BE2C (cell line): ENCODE results near the gene ART5.

ENCODE experiments used
- DNase-seq: peaks from one replicate; pipeline ENCODE4 v3.0.0-alpha.2; 2020
- H3K27me3 ChIP-seq: fragments of 250-450 bp; sonication (Bioruptor Pico); 2 replicates; pipeline ENCODE4 v1.5.1; 2020; ENCODE audit warnings: mild to moderate bottlenecking
- H3K36me3 ChIP-seq: fragments of 250-450 bp; sonication (Bioruptor Pico); 2 replicates; pipeline ENCODE4 v1.5.1; 2020; ENCODE audit warnings: mild to moderate bottlenecking
- H3K4me1 ChIP-seq: fragments of 250-450 bp; sonication (Bioruptor Pico); 2 replicates; pipeline ENCODE4 v1.5.1; 2020
- H3K4me3 ChIP-seq: 2 replicates; pipeline ENCODE4 v1.5.1; 2011; ENCODE audit warnings: low read depth, low read length
- H3K9me3 ChIP-seq: fragments of 250-450 bp; sonication (Bioruptor Pico); 2 replicates; pipeline ENCODE4 v1.5.1; 2020
- TF ChIP-seq, protein P1 (sequence below): IDR thresholded peaks from 2 replicates; pipeline ENCODE4 v1.5.1; 2012; ENCODE audit warnings: mild to moderate bottlenecking, low read depth, low read length

ART5 gene

DNA sequence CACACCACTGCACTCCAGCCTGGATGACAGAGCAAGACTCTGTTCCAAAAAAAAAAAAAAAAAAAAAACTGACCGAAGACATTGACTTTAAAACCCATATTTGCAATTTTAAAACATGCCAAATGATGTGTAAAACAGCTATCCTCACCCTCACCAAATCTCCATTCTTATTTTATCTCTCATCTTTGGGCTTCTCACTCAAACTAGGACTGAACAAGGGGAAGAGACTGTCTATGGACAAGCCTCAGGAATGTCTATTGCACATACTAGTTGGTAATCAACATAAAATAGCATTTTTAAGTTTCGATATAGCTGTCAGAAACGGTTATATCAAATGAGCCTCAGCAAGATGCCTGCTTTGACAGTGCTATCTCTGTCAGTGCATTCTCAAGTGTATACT is 37.3 kb upstream of the ART5 start:
- Histone ChIP-seq H3K4me3 (no peak overlapping the region), H3K27me3 (no peaks in the 10 kb centered on the region), H3K36me3 (peaks cover 33% of the 10 kb centered on the region), H3K9me3 (no peaks in the 10 kb centered on the region), H3K4me1 (no peaks in the 10 kb centered on the region)
- no peak for DNase-seq
- TF ChIP-seq, protein P1, sequence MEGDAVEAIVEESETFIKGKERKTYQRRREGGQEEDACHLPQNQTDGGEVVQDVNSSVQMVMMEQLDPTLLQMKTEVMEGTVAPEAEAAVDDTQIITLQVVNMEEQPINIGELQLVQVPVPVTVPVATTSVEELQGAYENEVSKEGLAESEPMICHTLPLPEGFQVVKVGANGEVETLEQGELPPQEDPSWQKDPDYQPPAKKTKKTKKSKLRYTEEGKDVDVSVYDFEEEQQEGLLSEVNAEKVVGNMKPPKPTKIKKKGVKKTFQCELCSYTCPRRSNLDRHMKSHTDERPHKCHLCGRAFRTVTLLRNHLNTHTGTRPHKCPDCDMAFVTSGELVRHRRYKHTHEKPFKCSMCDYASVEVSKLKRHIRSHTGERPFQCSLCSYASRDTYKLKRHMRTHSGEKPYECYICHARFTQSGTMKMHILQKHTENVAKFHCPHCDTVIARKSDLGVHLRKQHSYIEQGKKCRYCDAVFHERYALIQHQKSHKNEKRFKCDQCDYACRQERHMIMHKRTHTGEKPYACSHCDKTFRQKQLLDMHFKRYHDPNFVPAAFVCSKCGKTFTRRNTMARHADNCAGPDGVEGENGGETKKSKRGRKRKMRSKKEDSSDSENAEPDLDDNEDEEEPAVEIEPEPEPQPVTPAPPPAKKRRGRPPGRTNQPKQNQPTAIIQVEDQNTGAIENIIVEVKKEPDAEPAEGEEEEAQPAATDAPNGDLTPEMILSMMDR, result no peak

DNA sequence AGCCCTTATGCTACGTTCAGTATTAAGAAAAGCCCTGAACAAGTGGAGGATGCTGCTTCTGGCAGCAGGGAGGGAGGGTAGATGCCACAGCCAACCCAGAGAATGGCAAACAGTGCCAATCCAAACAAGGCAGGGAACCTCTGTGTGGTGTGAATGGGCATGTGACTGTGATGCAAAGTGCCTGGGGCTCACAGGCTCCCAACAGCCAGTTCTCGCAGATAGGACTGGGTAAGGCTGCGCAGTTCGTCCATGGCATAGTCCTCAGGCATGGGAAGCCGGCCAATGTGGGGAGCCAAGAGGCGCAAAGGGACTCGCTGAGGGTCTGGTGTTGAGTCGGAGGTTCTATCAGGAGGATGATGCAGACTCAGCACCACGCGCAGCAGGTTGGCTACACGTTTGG is 34.2 kb upstream of the ART5 start:
- H3K36me3 ChIP-seq, result peaks cover 20% of the 10 kb centered on the region
- TF ChIP-seq, protein P1, result no peak

DNA sequence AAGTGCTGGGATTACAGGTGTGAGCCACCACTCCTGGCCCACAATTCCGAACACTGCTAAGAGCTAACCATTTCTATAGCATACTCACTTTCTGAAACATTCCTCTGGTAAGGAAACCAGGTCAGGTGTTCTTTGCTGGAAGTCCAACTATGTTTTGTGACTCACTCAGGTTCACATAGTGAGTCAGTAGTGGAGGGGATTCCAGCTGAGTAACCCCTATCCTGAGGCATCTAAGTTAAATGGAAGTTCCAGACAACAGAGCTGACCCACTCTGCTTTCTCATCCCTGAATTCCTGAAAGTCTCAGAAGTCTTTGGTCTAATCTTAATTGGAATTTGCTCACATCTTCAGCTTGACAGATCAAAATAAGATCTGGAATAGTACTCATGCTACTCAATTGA is 32.4 kb upstream of the ART5 start:
- Histone ChIP-seq H3K4me3 (no peak overlapping the region), H3K27me3 (no peaks in the 10 kb centered on the region), H3K9me3 (no peaks in the 10 kb centered on the region), H3K4me1 (no peaks in the 10 kb centered on the region), H3K36me3 (peaks cover 9% of the 10 kb centered on the region)
- TF ChIP-seq, protein P1, result no peak
- no peak for DNase-seq

More for the DNA sequence above, 34.2 kb upstream of the ART5 start:
- no peaks in the 10 kb centered on the region for H3K27me3 ChIP-seq
- H3K4me3 ChIP-seq, result no peak overlapping the region
- no peak for DNase-seq
- H3K9me3 ChIP-seq, result no peaks in the 10 kb centered on the region
- H3K4me1 ChIP-seq, result no peaks in the 10 kb centered on the region

DNA sequence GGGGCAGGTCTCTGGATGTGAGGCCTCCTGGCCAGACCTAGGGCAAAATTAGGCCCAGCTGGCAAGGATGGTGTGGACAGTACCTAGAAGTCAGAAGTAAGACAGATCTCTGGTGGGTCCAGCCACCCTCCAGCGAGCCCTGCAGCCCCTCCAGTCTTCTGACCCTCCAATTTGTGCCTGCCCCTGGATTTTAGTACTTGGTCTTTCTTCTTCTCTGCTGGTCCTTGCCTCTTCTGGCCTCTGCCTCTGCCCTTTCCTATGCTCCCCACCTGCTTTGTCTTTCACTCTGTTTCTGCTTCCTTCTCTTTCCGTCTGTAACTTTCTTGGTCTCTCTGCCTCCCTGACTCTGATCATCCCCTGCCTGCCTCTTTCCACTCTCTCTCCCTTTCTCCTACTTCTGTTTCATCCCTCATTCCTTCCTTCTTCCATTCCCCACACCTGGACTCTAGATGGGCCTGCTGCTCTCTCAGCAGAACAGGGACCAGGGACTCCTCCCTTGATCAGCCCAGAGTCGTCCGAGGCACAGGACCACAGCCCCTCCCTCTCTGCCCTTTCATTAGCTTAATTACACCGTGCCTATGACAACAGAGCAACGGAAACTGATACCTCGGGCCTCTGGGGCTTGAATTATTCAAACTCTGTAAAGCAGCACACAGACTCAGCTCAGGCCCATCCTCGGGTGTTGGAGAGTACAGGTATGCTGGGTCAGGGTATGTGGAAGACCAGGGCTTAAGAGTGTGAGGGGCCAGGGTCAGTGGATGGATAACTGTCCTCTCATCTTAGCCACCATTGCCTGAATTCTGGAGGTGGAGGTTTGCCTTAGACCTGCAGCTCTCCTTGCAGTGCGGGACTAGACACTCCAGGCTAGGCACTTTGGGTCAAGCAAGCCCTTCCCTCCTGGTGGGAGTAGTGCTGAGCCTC is 29.8 kb upstream of the ART5 start, which contains the start of gene CHRNA10:
Gene CHRNA10, minus strand, starts transcription at position 51 of the 921 bp plus-strand sequence. CDS start 72 bp downstream, outside the sequence.
- Histone ChIP-seq H3K36me3 (peaks cover 9% of the 10 kb centered on the region), H3K27me3 (no peaks in the 10 kb centered on the region), H3K4me3 (no peak within 1 kb of the TSS), H3K4me1 (no peaks in the 10 kb centered on the region), H3K9me3 (no peaks in the 10 kb centered on the region)
- TF ChIP-seq, protein P1, result no peak
- DNase-seq, result no peak

DNA sequence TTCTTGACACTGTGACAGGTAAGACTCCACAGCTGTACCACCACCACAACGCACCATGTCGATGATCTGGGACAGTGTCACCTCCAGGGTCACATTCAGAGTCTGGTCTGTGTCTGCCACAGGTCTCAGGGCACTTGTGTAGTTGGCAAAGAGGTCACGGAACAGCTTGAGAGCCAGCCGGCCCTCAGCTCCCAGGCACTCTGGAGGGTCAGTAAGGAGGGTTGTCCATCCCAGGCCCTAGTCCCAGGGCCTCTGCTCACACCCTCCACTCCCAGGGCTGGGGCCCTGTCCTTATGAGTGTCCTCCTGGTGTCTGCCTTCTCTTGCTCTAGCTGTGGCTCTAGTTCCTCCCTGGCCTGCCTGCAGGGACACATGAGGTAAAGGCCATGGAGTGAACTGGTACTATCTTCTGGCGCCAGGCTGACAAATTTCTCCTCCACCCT is 28.0 kb upstream of the ART5 start:
- DNase-seq, result no peak
- H3K4me3 ChIP-seq, result no peak overlapping the region
- H3K36me3 ChIP-seq, result no peaks in the 10 kb centered on the region
- no peaks in the 10 kb centered on the region for H3K9me3 ChIP-seq
- TF ChIP-seq, protein P1, result no peak
- no peaks in the 10 kb centered on the region for H3K4me1 ChIP-seq
- no peaks in the 10 kb centered on the region for H3K27me3 ChIP-seq

DNA sequence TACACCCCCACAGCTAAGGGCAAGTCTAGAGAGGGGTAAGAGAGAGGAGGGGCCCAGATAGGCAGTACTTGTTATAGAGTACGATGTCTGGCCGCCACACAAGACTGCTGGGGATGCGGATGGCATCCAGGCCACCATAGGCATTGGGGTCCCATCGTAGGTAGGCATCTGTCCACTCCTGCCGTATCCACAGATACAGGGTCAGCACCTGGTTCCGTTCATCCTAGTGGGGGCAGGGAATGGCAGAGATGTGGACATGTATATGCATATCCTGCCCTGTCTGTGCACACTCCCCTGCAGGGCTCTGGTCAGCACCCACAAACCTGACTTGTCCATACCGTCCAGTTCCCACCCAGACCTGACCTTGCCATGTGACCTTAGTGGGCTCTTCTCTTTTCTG is 27.3 kb upstream of the ART5 start:
- Histone ChIP-seq H3K4me1 (no peaks in the 10 kb centered on the region), H3K4me3 (no peak overlapping the region), H3K9me3 (no peaks in the 10 kb centered on the region), H3K27me3 (no peaks in the 10 kb centered on the region), H3K36me3 (no peaks in the 10 kb centered on the region)
- TF ChIP-seq, protein P1, result no peak
- DNase-seq, result no peak
